OCI-LY1 (cell line): ENCODE results near the gene SGMS2.

Experiments
- EZH2 ChIP-seq: fragments of 200-600 bp; sonication (generic), shearing (Covaris generic); IDR thresholded peaks from 2 replicates; pipeline ENCODE4 v1.8.0; 2017; ENCODE audit warnings: borderline replicate concordance, mixed run types, mild to moderate bottlenecking, antibody characterized with exemption, low read length, moderate library complexity, mixed read lengths
- TF ChIP-seq, protein P1 (sequence below): fragments of 200-600 bp; sonication (generic), shearing (Covaris generic); IDR thresholded peaks from 2 replicates; pipeline ENCODE4 v1.5.1; 2017; ENCODE audit warnings: mild to moderate bottlenecking, antibody characterized with exemption, low read length, moderate library complexity, mixed read lengths

DNA sequence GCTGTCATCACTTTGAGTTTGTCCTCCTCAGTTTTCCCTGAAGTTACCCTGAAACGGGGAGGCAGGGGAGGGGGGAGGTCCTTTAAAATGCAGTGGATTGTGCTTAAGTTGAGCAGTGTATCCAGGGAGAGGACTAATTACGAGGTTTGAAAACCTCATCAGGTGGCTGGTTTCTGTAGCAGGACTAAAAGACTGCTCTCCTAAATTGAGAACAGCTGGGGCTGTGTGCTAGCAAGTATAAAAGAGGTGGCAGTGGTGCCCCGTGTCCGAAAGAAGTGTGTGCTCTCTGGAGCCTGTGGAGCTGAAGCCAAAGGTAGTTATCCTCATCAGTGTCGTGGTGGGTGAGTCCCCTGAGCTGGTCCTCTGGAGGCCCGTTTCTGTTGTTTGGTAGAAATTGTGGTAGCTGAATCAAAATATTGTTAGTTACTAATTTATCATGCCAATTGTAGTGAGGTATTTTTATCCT is 69.4 kb downstream of the SGMS2 start:
- TF ChIP-seq, protein P1, sequence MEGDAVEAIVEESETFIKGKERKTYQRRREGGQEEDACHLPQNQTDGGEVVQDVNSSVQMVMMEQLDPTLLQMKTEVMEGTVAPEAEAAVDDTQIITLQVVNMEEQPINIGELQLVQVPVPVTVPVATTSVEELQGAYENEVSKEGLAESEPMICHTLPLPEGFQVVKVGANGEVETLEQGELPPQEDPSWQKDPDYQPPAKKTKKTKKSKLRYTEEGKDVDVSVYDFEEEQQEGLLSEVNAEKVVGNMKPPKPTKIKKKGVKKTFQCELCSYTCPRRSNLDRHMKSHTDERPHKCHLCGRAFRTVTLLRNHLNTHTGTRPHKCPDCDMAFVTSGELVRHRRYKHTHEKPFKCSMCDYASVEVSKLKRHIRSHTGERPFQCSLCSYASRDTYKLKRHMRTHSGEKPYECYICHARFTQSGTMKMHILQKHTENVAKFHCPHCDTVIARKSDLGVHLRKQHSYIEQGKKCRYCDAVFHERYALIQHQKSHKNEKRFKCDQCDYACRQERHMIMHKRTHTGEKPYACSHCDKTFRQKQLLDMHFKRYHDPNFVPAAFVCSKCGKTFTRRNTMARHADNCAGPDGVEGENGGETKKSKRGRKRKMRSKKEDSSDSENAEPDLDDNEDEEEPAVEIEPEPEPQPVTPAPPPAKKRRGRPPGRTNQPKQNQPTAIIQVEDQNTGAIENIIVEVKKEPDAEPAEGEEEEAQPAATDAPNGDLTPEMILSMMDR: no peak
- no peak for TF ChIP-seq EZH2
